ENCODE measurements around the gene XPO5. TPM values are rescaled to one million over a fixed set of nuclear protein-coding genes. Genes with fewer than 3 reads are reported as not detected.

XPO5 gene
- total RNA-seq, 1 donor from 2014 or later, result 33.5 TPM

GRCh38 chr6:43509984-43510826 is 65.6 kb downstream of the XPO5 start, which contains the start of gene LRRC73:
Gene LRRC73 (minus strand): TSS chr6:43510346. CDS start chr6:43509785, 561 bp downstream.
- DNase-seq (ENCODE audit: low read depth), result no peak
- H3K4me3 ChIP-seq (ENCODE audit: low read depth, low read length), result peak within 1 kb of the TSS; percentile 62
- TF ChIP-seq CTCF (conservative IDR thresholded peaks at IDR 0.05; ENCODE audit: low read depth, low read length), result no peak

- no peak for DNase-seq (ENCODE audit: low read depth)
- TF ChIP-seq CTCF (conservative IDR thresholded peaks at IDR 0.05; ENCODE audit: low read depth, low read length), result no peak
- H3K4me3 ChIP-seq (ENCODE audit: low read depth, low read length), result peak overlapping the region; percentile 62
Observed at GRCh38 chr6:43509142-43509983, 66.5 kb downstream of the XPO5 start.

GRCh38 chr6:43508481-43509141 is 67.2 kb downstream of the XPO5 start:
- DNase-seq (ENCODE audit: low read depth), result no peak
- H3K4me3 ChIP-seq (ENCODE audit: low read depth, low read length), result no peak overlapping the region
- no peak for TF ChIP-seq CTCF (conservative IDR thresholded peaks at IDR 0.05; ENCODE audit: low read depth, low read length)

- no peak for DNase-seq (ENCODE audit: low read depth)
- TF ChIP-seq CTCF (conservative IDR thresholded peaks at IDR 0.05; ENCODE audit: low read depth, low read length), result peak; percentile 93
- no peak overlapping the region for H3K4me3 ChIP-seq (ENCODE audit: low read depth, low read length)
Observed at GRCh38 chr6:43506667-43507471, 69.0 kb downstream of the XPO5 start.

- no peak overlapping the region for H3K4me3 ChIP-seq (ENCODE audit: low read depth, low read length)
Observed at GRCh38 chr6:43506171-43506570, 69.7 kb downstream of the XPO5 start.

More at GRCh38 chr6:43506171-43506570, 69.7 kb downstream of the XPO5 start:
- no peak for DNase-seq (ENCODE audit: low read depth)
- no peak for TF ChIP-seq CTCF (conservative IDR thresholded peaks at IDR 0.05; ENCODE audit: low read depth, low read length)

Measured in epithelial cell of proximal tubule (primary cell).